GM23338 (cell line): ENCODE measurements around the gene CYP4Z1.

Experiments
- CREB1 ChIP-seq: fragments of 250-450 bp; sonication (Bioruptor Pico); IDR thresholded peaks from 2 replicates; pipeline ENCODE4 v1.5.0; 2020; ENCODE audit warnings: low read depth, mild to moderate bottlenecking, moderate library complexity
- CTCF ChIP-seq, 2 experiments: fragments of 200-600 bp in 1 of 2; sonication (generic) in 1 of 2; conservative IDR thresholded peaks; 2 replicates each; pipeline versions ENCODE4 v1.5.1 to v1.6.1; 2016 to 2017; ENCODE audit warnings: antibody characterized with exemption in 2 of 2, low read depth in 2 of 2, mild to moderate bottlenecking in 2 of 2, moderate library complexity in 1 of 2
- ETS1 ChIP-seq: IDR thresholded peaks from 2 replicates; pipeline ENCODE4 v1.6.1; 2016; ENCODE audit warnings: antibody characterized with exemption
- EZH2 ChIP-seq: fragments of 200-600 bp; sonication (generic); IDR thresholded peaks from one replicate; pipeline ENCODE4 v1.8.0; 2017; ENCODE audit warnings: antibody characterized with exemption, mild to moderate bottlenecking, low read depth; ENCODE audit not compliant: unreplicated experiment
- EZH2phosphoT487 ChIP-seq: fragments of 200-600 bp; sonication (generic); IDR thresholded peaks from one replicate; pipeline ENCODE4 v1.8.1; 2018; ENCODE audit warnings: antibody characterized with exemption; ENCODE audit not compliant: unreplicated experiment
- NANOG ChIP-seq: IDR thresholded peaks from 2 replicates; pipeline ENCODE4 v1.6.1; 2016; ENCODE audit warnings: antibody characterized with exemption, borderline replicate concordance
- POLR2AphosphoS5 ChIP-seq: IDR thresholded peaks from 2 replicates; pipeline ENCODE4 v1.6.1; 2016; ENCODE audit warnings: antibody characterized with exemption, low read depth
- REST ChIP-seq: IDR thresholded peaks from one replicate; pipeline ENCODE4 v1.6.1; 2018; ENCODE audit warnings: antibody characterized with exemption; ENCODE audit not compliant: unreplicated experiment
- STAT1 ChIP-seq: IDR thresholded peaks from one replicate; pipeline ENCODE4 v1.6.1; 2016; ENCODE audit warnings: antibody characterized with exemption; ENCODE audit not compliant: unreplicated experiment

- TF ChIP-seq POLR2AphosphoS5 (no peak), CTCF (conservative IDR thresholded peaks at IDR 0.05; ENCODE audit: low read depth in 2 of 2) (no peak), REST (no peak), ETS1 (no peak), EZH2phosphoT487 (no peak), CREB1 (no peak), EZH2 (no peak), NANOG (no peak), STAT1 (no peak)
These were observed 7.7 kb upstream of the CYP4Z1 start for GRCh38 chr1:47059376-47059775.
